ENCODE results near the gene DNAI1. TPM values are rescaled to one million over a fixed set of nuclear protein-coding genes. Genes with fewer than 3 reads are reported as not detected.

Gene DNAI1
- total and polyA plus RNA-seq, 2 of the 13 experiments (the other 11 are each of a cell fraction or from before 2014, with no cell fraction given): not detected

DNA sequence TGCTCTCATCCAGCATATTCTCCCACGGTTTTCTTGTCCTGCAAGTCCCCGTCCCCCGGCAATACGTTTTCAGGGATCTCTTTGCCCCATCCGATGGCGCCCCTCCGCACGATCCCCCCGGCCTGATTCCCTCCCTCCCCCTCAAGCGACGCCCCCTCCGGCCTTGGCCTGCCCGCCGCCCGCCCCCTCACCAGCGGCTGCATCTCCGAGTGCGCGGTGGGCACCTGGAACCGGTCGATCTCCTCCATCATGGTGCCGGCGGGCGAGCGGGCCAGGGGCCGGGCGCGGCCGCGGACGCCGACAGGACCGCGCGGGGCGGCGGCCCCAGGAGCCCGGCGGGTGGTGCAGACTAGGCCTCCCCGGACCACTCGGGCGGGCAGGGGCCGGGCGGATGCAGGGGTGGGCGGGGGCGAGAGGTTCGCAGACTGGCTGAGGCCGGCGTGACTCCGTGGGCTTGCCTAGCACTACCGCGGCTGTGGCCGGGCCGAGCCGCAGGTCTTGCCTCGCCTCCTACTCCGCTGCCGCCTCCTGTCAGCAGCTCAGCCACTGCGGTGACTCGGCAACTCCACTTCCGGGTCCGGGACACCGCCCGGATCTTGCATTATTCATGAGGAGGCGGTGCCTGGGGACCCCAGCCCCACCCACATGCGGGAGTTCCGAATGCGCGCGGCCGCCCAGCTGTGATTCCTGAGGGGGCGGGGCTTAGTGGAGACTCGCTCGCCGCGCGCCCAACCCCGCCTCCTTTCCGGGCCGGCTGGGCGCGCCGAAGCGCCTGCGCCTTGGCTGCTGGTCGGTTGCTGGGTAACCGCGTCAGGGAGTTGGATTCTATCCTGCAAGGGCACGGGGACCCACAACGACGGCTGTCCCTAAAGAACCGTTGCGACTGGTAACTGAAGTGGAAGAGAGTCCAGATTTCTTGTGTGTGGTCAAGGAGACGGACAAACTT is at the start of gene DNAI1, which contains the start of gene FAM219A (continued):
- TF ChIP-seq, protein P1, sequence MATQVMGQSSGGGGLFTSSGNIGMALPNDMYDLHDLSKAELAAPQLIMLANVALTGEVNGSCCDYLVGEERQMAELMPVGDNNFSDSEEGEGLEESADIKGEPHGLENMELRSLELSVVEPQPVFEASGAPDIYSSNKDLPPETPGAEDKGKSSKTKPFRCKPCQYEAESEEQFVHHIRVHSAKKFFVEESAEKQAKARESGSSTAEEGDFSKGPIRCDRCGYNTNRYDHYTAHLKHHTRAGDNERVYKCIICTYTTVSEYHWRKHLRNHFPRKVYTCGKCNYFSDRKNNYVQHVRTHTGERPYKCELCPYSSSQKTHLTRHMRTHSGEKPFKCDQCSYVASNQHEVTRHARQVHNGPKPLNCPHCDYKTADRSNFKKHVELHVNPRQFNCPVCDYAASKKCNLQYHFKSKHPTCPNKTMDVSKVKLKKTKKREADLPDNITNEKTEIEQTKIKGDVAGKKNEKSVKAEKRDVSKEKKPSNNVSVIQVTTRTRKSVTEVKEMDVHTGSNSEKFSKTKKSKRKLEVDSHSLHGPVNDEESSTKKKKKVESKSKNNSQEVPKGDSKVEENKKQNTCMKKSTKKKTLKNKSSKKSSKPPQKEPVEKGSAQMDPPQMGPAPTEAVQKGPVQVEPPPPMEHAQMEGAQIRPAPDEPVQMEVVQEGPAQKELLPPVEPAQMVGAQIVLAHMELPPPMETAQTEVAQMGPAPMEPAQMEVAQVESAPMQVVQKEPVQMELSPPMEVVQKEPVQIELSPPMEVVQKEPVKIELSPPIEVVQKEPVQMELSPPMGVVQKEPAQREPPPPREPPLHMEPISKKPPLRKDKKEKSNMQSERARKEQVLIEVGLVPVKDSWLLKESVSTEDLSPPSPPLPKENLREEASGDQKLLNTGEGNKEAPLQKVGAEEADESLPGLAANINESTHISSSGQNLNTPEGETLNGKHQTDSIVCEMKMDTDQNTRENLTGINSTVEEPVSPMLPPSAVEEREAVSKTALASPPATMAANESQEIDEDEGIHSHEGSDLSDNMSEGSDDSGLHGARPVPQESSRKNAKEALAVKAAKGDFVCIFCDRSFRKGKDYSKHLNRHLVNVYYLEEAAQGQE (IDR thresholded peaks at IDR 0.05; ENCODE audit: borderline replicate concordance in 1 of 2, low read depth in 1 of 2, low read length in 2 of 2): no peak
- TF ChIP-seq ZNF138 (CRISPR knock-in tag; IDR thresholded peaks at IDR 0.05; ENCODE audit: low read depth) (no peak), KDM4B (CRISPR knock-in tag; IDR thresholded peaks at IDR 0.05) (no peak), RARG (CRISPR knock-in tag; IDR thresholded peaks at IDR 0.05; ENCODE audit: low read depth) (no peak), HMGA1 (CRISPR knock-in tag; conservative IDR thresholded peaks at IDR 0.05) (no peak), NR2F1 (CRISPR knock-in tag; IDR thresholded peaks at IDR 0.05) (no peak), ZNF232 (CRISPR knock-in tag; IDR thresholded peaks at IDR 0.05; ENCODE audit: borderline replicate concordance) (no peak), ZNF329 (CRISPR knock-in tag; IDR thresholded peaks at IDR 0.05; ENCODE audit: low read depth) (no peak), GATAD1 (CRISPR knock-in tag; IDR thresholded peaks at IDR 0.05) (no peak), SATB2 (CRISPR knock-in tag; IDR thresholded peaks at IDR 0.05) (no peak)
- TF ChIP-seq, protein P2, sequence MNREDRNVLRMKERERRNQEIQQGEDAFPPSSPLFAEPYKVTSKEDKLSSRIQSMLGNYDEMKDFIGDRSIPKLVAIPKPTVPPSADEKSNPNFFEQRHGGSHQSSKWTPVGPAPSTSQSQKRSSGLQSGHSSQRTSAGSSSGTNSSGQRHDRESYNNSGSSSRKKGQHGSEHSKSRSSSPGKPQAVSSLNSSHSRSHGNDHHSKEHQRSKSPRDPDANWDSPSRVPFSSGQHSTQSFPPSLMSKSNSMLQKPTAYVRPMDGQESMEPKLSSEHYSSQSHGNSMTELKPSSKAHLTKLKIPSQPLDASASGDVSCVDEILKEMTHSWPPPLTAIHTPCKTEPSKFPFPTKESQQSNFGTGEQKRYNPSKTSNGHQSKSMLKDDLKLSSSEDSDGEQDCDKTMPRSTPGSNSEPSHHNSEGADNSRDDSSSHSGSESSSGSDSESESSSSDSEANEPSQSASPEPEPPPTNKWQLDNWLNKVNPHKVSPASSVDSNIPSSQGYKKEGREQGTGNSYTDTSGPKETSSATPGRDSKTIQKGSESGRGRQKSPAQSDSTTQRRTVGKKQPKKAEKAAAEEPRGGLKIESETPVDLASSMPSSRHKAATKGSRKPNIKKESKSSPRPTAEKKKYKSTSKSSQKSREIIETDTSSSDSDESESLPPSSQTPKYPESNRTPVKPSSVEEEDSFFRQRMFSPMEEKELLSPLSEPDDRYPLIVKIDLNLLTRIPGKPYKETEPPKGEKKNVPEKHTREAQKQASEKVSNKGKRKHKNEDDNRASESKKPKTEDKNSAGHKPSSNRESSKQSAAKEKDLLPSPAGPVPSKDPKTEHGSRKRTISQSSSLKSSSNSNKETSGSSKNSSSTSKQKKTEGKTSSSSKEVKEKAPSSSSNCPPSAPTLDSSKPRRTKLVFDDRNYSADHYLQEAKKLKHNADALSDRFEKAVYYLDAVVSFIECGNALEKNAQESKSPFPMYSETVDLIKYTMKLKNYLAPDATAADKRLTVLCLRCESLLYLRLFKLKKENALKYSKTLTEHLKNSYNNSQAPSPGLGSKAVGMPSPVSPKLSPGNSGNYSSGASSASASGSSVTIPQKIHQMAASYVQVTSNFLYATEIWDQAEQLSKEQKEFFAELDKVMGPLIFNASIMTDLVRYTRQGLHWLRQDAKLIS (CRISPR knock-in tag; IDR thresholded peaks at IDR 0.05): no peak
- TF ChIP-seq, protein P3, sequence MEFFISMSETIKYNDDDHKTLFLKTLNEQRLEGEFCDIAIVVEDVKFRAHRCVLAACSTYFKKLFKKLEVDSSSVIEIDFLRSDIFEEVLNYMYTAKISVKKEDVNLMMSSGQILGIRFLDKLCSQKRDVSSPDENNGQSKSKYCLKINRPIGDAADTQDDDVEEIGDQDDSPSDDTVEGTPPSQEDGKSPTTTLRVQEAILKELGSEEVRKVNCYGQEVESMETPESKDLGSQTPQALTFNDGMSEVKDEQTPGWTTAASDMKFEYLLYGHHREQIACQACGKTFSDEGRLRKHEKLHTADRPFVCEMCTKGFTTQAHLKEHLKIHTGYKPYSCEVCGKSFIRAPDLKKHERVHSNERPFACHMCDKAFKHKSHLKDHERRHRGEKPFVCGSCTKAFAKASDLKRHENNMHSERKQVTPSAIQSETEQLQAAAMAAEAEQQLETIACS (CRISPR knock-in tag; IDR thresholded peaks at IDR 0.05): peak; percentile 86
- TF ChIP-seq, protein P4, sequence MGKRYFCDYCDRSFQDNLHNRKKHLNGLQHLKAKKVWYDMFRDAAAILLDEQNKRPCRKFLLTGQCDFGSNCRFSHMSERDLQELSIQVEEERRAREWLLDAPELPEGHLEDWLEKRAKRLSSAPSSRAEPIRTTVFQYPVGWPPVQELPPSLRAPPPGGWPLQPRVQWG (CRISPR knock-in tag; IDR thresholded peaks at IDR 0.05; ENCODE audit: borderline replicate concordance, low read depth): no peak
- TF ChIP-seq, protein P5, sequence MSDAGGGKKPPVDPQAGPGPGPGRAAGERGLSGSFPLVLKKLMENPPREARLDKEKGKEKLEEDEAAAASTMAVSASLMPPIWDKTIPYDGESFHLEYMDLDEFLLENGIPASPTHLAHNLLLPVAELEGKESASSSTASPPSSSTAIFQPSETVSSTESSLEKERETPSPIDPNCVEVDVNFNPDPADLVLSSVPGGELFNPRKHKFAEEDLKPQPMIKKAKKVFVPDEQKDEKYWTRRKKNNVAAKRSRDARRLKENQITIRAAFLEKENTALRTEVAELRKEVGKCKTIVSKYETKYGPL (CRISPR knock-in tag; IDR thresholded peaks at IDR 0.05): no peak
- TF ChIP-seq, protein P6, sequence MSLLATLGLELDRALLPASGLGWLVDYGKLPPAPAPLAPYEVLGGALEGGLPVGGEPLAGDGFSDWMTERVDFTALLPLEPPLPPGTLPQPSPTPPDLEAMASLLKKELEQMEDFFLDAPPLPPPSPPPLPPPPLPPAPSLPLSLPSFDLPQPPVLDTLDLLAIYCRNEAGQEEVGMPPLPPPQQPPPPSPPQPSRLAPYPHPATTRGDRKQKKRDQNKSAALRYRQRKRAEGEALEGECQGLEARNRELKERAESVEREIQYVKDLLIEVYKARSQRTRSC (CRISPR knock-in tag; IDR thresholded peaks at IDR 0.05; ENCODE audit: low read depth): no peak
- TF ChIP-seq, protein P7, sequence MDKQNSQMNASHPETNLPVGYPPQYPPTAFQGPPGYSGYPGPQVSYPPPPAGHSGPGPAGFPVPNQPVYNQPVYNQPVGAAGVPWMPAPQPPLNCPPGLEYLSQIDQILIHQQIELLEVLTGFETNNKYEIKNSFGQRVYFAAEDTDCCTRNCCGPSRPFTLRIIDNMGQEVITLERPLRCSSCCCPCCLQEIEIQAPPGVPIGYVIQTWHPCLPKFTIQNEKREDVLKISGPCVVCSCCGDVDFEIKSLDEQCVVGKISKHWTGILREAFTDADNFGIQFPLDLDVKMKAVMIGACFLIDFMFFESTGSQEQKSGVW (CRISPR knock-in tag; IDR thresholded peaks at IDR 0.05; ENCODE audit: borderline replicate concordance): no peak

Measured in HepG2 (cell line).